ENCODE data around the gene CEBPA. TPM values are rescaled to one million over a fixed set of nuclear protein-coding genes. Genes with fewer than 3 reads are reported as not detected.

The CEBPA gene
- total and polyA plus RNA-seq, 4 donors, result 32.9 to 112 (median 82.7) TPM

DNA sequence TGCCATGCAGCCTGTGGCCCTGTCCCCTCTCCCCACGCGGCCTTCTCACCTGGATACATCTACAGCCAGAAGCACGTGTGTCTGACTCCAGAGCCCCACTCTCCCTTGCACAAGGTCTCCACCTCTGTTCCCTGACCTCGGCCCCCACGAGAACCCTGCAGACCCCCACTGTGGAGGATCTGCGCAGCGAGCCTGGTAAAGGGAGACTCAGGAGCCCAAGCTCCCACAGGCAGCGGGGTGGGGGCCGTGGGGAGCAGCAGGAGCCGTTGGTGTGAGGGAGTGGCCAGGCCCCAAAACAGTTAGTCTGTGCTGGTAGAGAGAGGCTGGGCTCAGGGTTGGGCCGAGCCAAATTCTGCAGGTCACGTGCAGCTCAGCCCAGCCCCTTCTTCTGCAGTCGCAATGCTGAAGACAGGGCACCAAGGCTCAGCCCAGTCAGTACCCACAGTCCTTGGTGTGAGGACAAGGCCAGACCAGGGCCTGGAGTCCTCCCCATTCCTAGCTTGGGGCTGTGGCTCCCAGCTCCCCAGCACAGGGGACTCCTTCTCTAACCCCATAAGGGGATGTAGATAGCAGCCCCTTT is 48.0 kb downstream of the CEBPA start:
- Histone ChIP-seq H3K4me1 (ENCODE audit: control insufficient read depth in 4 of 4, insufficient read depth in 4 of 4, low read length in 3 of 4) (peaks cover 2 to 15% (median 6%) of the 10 kb centered on the region in 4 donors), H3K27me3 (ENCODE audit: control insufficient read depth in 4 of 4, insufficient read depth in 4 of 4, low read length in 3 of 4) (no peaks in the 10 kb centered on the region), H3K27ac (ENCODE audit: low read depth in 1 of 2, low read length in 2 of 2) (no peak overlapping the region), H3K9me3 (ENCODE audit: control insufficient read depth in 4 of 4, low read length in 3 of 4) (no peaks in the 10 kb centered on the region), H3K4me3 (ENCODE audit: low read depth in 1 of 3, low read length in 3 of 3) (no peak overlapping the region), H3K9ac (ENCODE audit: low read depth in 1 of 2, low read length in 2 of 2) (no peak overlapping the region), H3K36me3 (ENCODE audit: control insufficient read depth in 4 of 4, insufficient read depth in 3 of 4, low read depth in 1 of 4, low read length in 3 of 4) (no peaks in the 10 kb centered on the region)
- TF ChIP-seq, protein P1, sequence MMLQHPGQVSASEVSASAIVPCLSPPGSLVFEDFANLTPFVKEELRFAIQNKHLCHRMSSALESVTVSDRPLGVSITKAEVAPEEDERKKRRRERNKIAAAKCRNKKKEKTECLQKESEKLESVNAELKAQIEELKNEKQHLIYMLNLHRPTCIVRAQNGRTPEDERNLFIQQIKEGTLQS (IDR thresholded peaks at IDR 0.05), result no peak
- TF ChIP-seq JUND (IDR thresholded peaks at IDR 0.05) (no peak), HNF4G (IDR thresholded peaks at IDR 0.05) (no peak), FOXA1 (IDR thresholded peaks at IDR 0.05) (no peak)
- 89% methylated on average over 13 of the region's 13 CpGs for WGBS
- no peak for DNase-seq (ENCODE audit: low spot score)

DNA sequence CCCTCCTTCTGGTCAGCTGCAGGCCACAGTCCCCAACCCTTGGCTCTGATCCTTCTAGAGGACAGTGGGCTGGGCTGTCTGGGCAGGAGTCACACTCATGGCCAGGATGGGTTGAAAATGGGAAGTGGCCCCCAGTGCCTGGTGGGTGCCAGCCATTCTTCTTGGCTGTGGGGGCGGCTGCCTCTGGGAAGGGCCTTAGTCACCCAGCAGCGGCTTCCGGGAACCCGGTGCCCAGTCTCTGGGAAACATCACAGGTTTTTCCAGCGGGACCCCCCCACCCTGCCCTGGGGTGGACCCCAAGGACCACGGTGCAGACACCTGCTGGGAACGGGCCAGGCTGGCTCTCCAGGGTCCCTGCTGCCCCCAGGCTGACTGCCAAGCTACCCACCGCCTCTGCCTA is 49.4 kb downstream of the CEBPA start:
- H3K4me3 ChIP-seq (ENCODE audit: low read depth in 1 of 3, low read length in 3 of 3), result no peak overlapping the region
- no peak for DNase-seq (ENCODE audit: low spot score)
- peaks cover 6 to 29% (median 18%) of the 10 kb centered on the region in 4 donors for H3K4me1 ChIP-seq (ENCODE audit: control insufficient read depth in 4 of 4, insufficient read depth in 4 of 4, low read length in 3 of 4)
- no peaks in the 10 kb centered on the region for H3K36me3 ChIP-seq (ENCODE audit: control insufficient read depth in 4 of 4, insufficient read depth in 3 of 4, low read depth in 1 of 4, low read length in 3 of 4)
- H3K27me3 ChIP-seq (ENCODE audit: control insufficient read depth in 4 of 4, insufficient read depth in 4 of 4, low read length in 3 of 4), result no peaks in the 10 kb centered on the region
- H3K9me3 ChIP-seq (ENCODE audit: control insufficient read depth in 4 of 4, low read length in 3 of 4), result no peaks in the 10 kb centered on the region
- H3K27ac ChIP-seq (ENCODE audit: low read depth in 1 of 2, low read length in 2 of 2), result no peak overlapping the region
- WGBS, result 87% methylated on average over 8 of the region's 8 CpGs
- H3K9ac ChIP-seq (ENCODE audit: low read depth in 1 of 2, low read length in 2 of 2), result no peak overlapping the region
- no peak for TF ChIP-seq JUND (IDR thresholded peaks at IDR 0.05)
- no peak for TF ChIP-seq HNF4A (conservative IDR thresholded peaks at IDR 0.05)
- no peak for TF ChIP-seq EGR1 (IDR thresholded peaks at IDR 0.05; ENCODE audit: low read depth in 2 of 2)
- TF ChIP-seq NR2F2 (IDR thresholded peaks at IDR 0.05), result no peak
- TF ChIP-seq RXRA (IDR thresholded peaks at IDR 0.05), result no peak
- TF ChIP-seq, protein P2, sequence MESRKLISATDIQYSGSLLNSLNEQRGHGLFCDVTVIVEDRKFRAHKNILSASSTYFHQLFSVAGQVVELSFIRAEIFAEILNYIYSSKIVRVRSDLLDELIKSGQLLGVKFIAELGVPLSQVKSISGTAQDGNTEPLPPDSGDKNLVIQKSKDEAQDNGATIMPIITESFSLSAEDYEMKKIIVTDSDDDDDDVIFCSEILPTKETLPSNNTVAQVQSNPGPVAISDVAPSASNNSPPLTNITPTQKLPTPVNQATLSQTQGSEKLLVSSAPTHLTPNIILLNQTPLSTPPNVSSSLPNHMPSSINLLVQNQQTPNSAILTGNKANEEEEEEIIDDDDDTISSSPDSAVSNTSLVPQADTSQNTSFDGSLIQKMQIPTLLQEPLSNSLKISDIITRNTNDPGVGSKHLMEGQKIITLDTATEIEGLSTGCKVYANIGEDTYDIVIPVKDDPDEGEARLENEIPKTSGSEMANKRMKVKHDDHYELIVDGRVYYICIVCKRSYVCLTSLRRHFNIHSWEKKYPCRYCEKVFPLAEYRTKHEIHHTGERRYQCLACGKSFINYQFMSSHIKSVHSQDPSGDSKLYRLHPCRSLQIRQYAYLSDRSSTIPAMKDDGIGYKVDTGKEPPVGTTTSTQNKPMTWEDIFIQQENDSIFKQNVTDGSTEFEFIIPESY (IDR thresholded peaks at IDR 0.05), result no peak
- no peak for TF ChIP-seq FOXA1 (IDR thresholded peaks at IDR 0.05)
- TF ChIP-seq RAD21 (IDR thresholded peaks at IDR 0.05), result no peak
- TF ChIP-seq, protein P1 (IDR thresholded peaks at IDR 0.05), result no peak
- TF ChIP-seq GABPA (IDR thresholded peaks at IDR 0.05 in 1 of 2, conservative IDR thresholded peaks at IDR 0.05 in 1 of 2), result no peak
- TF ChIP-seq FOXA2 (IDR thresholded peaks at IDR 0.05), result no peak
- TF ChIP-seq, protein P3, sequence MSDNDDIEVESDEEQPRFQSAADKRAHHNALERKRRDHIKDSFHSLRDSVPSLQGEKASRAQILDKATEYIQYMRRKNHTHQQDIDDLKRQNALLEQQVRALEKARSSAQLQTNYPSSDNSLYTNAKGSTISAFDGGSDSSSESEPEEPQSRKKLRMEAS (IDR thresholded peaks at IDR 0.05), result no peak
- TF ChIP-seq, protein P4, sequence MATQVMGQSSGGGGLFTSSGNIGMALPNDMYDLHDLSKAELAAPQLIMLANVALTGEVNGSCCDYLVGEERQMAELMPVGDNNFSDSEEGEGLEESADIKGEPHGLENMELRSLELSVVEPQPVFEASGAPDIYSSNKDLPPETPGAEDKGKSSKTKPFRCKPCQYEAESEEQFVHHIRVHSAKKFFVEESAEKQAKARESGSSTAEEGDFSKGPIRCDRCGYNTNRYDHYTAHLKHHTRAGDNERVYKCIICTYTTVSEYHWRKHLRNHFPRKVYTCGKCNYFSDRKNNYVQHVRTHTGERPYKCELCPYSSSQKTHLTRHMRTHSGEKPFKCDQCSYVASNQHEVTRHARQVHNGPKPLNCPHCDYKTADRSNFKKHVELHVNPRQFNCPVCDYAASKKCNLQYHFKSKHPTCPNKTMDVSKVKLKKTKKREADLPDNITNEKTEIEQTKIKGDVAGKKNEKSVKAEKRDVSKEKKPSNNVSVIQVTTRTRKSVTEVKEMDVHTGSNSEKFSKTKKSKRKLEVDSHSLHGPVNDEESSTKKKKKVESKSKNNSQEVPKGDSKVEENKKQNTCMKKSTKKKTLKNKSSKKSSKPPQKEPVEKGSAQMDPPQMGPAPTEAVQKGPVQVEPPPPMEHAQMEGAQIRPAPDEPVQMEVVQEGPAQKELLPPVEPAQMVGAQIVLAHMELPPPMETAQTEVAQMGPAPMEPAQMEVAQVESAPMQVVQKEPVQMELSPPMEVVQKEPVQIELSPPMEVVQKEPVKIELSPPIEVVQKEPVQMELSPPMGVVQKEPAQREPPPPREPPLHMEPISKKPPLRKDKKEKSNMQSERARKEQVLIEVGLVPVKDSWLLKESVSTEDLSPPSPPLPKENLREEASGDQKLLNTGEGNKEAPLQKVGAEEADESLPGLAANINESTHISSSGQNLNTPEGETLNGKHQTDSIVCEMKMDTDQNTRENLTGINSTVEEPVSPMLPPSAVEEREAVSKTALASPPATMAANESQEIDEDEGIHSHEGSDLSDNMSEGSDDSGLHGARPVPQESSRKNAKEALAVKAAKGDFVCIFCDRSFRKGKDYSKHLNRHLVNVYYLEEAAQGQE (IDR thresholded peaks at IDR 0.05), result no peak
- no peak for TF ChIP-seq YY1 (IDR thresholded peaks at IDR 0.05)
- no peak for TF ChIP-seq TAF1 (conservative IDR thresholded peaks at IDR 0.05)

Measured in liver (tissue), 9 donors.